ENCODE data around the gene CELF4.

Gene CELF4

DNA sequence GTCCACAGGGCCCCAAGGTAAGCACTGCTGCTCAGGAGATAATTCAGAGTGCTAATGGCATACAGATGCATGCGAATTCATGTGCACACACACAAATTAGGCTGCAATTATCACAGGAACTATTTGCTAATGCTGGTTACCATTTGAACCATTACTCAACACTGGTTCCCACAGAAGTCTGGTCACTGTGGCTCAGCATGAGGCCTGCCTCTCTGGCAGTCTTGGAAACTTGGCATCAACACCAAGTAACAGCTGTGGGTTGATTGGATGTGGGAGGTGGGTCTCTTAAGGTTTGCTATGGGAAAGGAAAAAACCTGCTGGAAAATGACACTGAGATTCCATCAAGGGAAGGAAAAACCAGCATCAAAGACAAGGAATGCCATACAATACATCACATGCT, 105.0 kb downstream of the CELF4 start:
- TF ChIP-seq, protein P1, sequence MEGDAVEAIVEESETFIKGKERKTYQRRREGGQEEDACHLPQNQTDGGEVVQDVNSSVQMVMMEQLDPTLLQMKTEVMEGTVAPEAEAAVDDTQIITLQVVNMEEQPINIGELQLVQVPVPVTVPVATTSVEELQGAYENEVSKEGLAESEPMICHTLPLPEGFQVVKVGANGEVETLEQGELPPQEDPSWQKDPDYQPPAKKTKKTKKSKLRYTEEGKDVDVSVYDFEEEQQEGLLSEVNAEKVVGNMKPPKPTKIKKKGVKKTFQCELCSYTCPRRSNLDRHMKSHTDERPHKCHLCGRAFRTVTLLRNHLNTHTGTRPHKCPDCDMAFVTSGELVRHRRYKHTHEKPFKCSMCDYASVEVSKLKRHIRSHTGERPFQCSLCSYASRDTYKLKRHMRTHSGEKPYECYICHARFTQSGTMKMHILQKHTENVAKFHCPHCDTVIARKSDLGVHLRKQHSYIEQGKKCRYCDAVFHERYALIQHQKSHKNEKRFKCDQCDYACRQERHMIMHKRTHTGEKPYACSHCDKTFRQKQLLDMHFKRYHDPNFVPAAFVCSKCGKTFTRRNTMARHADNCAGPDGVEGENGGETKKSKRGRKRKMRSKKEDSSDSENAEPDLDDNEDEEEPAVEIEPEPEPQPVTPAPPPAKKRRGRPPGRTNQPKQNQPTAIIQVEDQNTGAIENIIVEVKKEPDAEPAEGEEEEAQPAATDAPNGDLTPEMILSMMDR (conservative IDR thresholded peaks at IDR 0.05), result no peak
- H3K27ac ChIP-seq, result no peak overlapping the region

DNA sequence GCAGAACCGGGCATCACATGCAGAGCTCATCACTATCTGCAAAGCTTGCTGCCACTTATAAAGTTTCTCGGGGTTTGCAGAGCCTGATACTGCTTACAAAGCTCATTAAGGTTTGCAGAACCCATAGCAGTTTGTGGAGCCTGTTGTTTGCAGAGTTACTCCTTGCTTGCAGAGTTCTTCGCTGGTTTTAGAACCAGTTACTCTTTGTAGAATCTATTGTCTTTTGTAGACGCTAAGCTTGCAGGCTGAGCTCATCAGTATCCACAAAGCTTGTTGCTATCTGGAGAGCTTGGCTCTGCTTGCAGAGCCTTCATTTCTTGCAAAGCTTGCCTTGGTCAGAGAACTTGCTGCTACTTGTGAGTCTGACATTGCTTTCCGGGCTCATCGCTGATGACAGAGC, 106.9 kb downstream of the CELF4 start:
- H3K27ac ChIP-seq, result no peak overlapping the region
- TF ChIP-seq, protein P1 (conservative IDR thresholded peaks at IDR 0.05), result no peak

DNA sequence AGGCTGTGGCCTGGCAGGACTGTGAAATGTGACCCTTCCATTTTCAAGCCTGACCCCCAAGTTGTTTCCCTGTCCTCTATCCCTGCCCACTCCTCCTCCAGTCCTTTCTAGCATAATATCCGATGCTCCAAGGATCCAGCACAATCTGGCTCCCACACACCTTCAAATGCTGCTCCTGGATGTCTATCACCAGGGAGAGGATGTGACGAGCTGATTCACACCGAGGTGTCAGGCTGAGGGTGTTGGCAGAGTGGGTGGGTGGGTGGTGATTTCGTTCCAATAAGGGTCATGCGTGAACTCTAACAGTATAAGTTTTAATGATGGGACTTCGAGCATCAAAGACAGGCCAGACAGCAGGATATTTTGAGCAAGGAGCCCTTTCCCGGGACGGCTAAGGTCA, 107.8 kb downstream of the CELF4 start:
- TF ChIP-seq, protein P1 (conservative IDR thresholded peaks at IDR 0.05), result no peak
- no peak overlapping the region for H3K27ac ChIP-seq

DNA sequence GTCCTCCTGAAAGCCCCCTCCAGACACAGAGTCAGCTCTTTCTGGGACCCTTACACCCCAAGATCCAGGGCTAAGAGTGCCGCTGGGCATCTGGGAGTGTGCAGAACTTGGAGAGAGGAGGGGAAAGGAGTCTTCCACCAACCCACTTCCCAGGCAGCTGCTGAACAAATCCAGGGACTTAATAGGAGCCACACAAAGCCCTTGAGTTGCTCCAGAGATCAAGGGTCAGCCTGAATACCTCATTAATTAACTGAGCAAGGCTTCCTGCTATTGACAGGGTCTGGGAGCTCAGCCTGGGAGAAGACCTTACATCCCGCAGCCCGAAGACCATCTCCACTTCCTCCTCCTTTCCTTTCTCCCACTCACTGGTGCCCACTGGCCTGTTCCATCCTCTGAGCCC, 108.3 kb downstream of the CELF4 start:
- TF ChIP-seq, protein P1 (conservative IDR thresholded peaks at IDR 0.05), result no peak
- no peak overlapping the region for H3K27ac ChIP-seq

DNA sequence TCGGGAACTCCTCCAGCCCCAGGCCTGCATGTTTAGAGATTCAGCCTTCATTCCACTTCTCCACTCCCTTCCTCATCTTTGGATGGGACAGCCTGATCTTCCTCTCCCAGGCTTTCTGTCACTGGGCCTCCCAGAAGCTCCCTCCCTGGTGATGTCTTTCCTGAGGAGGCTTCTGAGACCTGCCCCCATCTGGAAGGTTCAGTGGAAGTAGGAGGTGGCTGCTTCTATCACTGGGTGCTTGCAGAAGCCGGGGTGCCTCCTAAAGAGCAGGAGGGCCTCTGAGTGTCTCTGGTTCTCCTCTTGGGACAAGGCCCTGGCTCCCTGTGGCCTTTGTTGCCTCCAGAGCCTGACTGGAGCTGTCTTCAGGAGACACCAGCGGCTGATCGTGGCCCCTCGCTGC, 108.7 kb downstream of the CELF4 start:
- TF ChIP-seq, protein P1 (conservative IDR thresholded peaks at IDR 0.05), result no peak
- H3K27ac ChIP-seq, result no peak overlapping the region

DNA sequence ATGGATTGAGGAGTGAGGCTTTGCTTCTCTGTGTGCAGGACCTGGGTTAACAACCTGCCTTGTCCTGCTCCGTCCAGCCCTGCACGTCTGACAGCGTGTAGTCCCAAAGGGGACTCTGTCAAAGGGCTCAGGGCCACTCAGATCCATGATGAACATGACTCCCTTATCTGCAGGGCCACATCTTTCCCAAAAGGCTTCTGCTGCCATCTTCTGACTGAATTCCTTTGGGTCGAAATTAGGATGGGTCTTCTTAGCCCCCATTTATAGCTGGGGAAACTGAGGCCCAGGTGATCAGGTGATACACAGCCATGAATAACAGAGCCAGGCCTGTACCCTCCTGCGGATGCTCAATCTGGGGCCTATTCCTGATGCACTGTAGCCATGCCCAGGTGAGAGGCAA, 109.2 kb downstream of the CELF4 start:
- TF ChIP-seq, protein P1 (conservative IDR thresholded peaks at IDR 0.05), result no peak
- H3K27ac ChIP-seq, result no peak overlapping the region

DNA sequence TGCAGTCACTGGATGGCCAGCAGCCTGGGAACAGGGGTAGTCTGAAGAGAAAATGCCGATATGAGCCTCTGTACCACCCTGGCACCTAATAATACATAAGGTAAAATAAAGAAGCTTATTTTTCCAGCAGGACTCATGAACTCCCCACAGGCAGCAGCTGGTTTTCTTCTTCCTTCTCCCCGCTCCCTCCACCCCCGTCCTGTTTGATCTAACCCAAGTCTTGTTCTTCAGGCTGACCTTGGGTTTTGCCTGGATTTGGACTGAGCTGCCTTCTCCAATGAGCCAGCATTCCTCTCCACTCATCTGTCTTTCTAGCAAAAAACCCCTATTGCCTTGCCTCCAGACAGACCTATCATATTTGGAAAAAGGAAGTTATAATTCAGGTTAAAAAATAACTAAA, 111.8 kb downstream of the CELF4 start:
- no peak overlapping the region for H3K27ac ChIP-seq
- TF ChIP-seq, protein P1 (conservative IDR thresholded peaks at IDR 0.05), result no peak
